ENCODE data around the gene CGNL1.

Gene CGNL1

DNA sequence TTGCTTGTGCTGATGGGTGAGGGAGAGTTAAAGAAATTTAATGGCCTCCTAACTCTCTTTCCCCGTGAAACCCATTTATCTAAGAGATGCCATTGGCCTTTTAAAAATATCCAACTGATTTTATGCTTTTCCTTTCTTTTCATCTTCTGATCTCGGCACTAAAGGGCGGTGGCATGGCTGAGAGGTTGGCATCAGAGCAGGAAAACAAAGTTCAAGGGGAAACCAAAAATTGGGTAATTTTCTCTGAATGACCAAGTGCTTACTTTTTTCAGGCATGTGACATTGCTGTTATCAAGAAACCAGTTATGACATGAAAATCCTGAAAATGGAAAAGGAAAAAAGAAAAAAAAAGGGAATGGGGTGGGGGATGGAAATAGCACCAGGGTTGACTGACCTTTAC lies 3.2 kb downstream of the CGNL1 start:
- Histone ChIP-seq H3K4me3 (ENCODE audit: low read depth, low read length) (no peak overlapping the region), H3K9me3 (ENCODE audit: control insufficient read depth, insufficient read depth, low read depth, low read length) (no peaks in the 10 kb centered on the region), H3K27ac (ENCODE audit: extremely low read depth, low read depth, low read length) (no peak overlapping the region), H3K36me3 (ENCODE audit: control insufficient read depth in 2 of 2, insufficient read depth in 1 of 2, low read length in 2 of 2) (no peaks in the 10 kb centered on the region), H3K4me1 (ENCODE audit: control insufficient read depth, insufficient read depth, low read length) (peaks cover 3% of the 10 kb centered on the region; the same call in 1 of the 2 replicates)
- ChIA-PET CTCF (no interaction called here), POLR2A (no interaction called here)
- TF ChIP-seq ZNF175 (tag by site-specific recombination; IDR thresholded peaks at IDR 0.05): no peak
- no peak for TF ChIP-seq ZNF239 (tag by site-specific recombination; IDR thresholded peaks at IDR 0.05)
- TF ChIP-seq YY2 (tag by site-specific recombination; IDR thresholded peaks at IDR 0.05): no peak
- TF ChIP-seq ZNF621 (tag by site-specific recombination; IDR thresholded peaks at IDR 0.05): no peak
- TF ChIP-seq FEZF1 (tag by site-specific recombination; IDR thresholded peaks at IDR 0.05): 0 out of 2 replicates have a peak, but pooled peaks have one; percentile 16
- no peak for TF ChIP-seq ZFP41 (tag by site-specific recombination; IDR thresholded peaks at IDR 0.05; ENCODE audit: borderline replicate concordance)

GRCh38 chr15:57380854-57381253 lies 4.5 kb downstream of the CGNL1 start:
- ChIA-PET CTCF (interaction anchor here (0.6 to 1.1 kb wide), 3 partner anchors 40 to 146 kb away, joined by 3 to 5 read pairs (median 4); no protein-coding TSS in a partner anchor), POLR2A (no interaction called here)
- TF ChIP-seq ZNF24 (tag by site-specific recombination; IDR thresholded peaks at IDR 0.05): no peak
- TF ChIP-seq ZNF114 (tag by site-specific recombination; IDR thresholded peaks at IDR 0.05): no peak
- TF ChIP-seq, protein P1, sequence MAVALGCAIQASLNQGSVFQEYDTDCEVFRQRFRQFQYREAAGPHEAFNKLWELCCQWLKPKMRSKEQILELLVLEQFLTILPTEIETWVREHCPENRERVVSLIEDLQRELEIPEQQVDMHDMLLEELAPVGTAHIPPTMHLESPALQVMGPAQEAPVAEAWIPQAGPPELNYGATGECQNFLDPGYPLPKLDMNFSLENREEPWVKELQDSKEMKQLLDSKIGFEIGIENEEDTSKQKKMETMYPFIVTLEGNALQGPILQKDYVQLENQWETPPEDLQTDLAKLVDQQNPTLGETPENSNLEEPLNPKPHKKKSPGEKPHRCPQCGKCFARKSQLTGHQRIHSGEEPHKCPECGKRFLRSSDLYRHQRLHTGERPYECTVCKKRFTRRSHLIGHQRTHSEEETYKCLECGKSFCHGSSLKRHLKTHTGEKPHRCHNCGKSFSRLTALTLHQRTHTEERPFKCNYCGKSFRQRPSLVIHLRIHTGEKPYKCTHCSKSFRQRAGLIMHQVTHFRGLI (tag by site-specific recombination; IDR thresholded peaks at IDR 0.05): no peak
- no peak for TF ChIP-seq ZNF580 (tag by site-specific recombination; IDR thresholded peaks at IDR 0.05)
- TF ChIP-seq ZNF140 (tag by site-specific recombination; IDR thresholded peaks at IDR 0.05): no peak
- TF ChIP-seq ZSCAN5A (tag by site-specific recombination; IDR thresholded peaks at IDR 0.05): no peak
- no peak for TF ChIP-seq ZNF558 (tag by site-specific recombination; IDR thresholded peaks at IDR 0.05)
- TF ChIP-seq, protein P2, sequence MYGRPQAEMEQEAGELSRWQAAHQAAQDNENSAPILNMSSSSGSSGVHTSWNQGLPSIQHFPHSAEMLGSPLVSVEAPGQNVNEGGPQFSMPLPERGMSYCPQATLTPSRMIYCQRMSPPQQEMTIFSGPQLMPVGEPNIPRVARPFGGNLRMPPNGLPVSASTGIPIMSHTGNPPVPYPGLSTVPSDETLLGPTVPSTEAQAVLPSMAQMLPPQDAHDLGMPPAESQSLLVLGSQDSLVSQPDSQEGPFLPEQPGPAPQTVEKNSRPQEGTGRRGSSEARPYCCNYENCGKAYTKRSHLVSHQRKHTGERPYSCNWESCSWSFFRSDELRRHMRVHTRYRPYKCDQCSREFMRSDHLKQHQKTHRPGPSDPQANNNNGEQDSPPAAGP (tag by site-specific recombination; IDR thresholded peaks at IDR 0.05): no peak
- TF ChIP-seq ZNF169 (tag by site-specific recombination; IDR thresholded peaks at IDR 0.05): no peak
- TF ChIP-seq YY1 (tag by site-specific recombination; IDR thresholded peaks at IDR 0.05): no peak
- no peak for TF ChIP-seq KLF7 (tag by site-specific recombination; IDR thresholded peaks at IDR 0.05; ENCODE audit: borderline replicate concordance)
- TF ChIP-seq ZBTB11 (tag by site-specific recombination; conservative IDR thresholded peaks at IDR 0.05; ENCODE audit: low read depth): no peak
- no peak for TF ChIP-seq ZNF514 (tag by site-specific recombination; IDR thresholded peaks at IDR 0.05)
- TF ChIP-seq ZNF785 (tag by site-specific recombination; IDR thresholded peaks at IDR 0.05): no peak
- no peak for TF ChIP-seq ZNF404 (tag by site-specific recombination; IDR thresholded peaks at IDR 0.05)
- no peak for TF ChIP-seq ZIC2 (tag by site-specific recombination; IDR thresholded peaks at IDR 0.05)
- TF ChIP-seq, protein P3, sequence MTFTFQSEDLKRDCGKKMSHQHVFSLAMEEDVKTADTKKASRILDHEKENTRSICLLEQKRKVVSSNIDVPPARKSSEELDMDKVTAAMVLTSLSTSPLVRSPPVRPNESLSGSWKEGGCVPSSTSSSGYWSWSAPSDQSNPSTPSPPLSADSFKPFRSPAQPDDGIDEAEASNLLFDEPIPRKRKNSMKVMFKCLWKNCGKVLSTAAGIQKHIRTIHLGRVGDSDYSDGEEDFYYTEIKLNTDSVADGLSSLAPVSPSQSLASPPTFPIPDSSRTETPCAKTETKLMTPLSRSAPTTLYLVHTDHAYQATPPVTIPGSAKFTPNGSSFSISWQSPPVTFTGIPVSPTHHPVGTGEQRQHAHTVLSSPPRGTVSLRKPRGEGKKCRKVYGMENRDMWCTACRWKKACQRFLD (tag by site-specific recombination; IDR thresholded peaks at IDR 0.05): no peak
- no peak for TF ChIP-seq ZNF629 (tag by site-specific recombination; IDR thresholded peaks at IDR 0.05)
- TF ChIP-seq ZNF280C (tag by site-specific recombination; IDR thresholded peaks at IDR 0.05): no peak
- no peaks in the 10 kb centered on the region for H3K36me3 ChIP-seq (ENCODE audit: control insufficient read depth in 2 of 2, insufficient read depth in 1 of 2, low read length in 2 of 2)
- H3K27ac ChIP-seq (ENCODE audit: extremely low read depth, low read depth, low read length): no peak overlapping the region
- H3K9me3 ChIP-seq (ENCODE audit: control insufficient read depth, insufficient read depth, low read depth, low read length): no peaks in the 10 kb centered on the region
- H3K4me3 ChIP-seq (ENCODE audit: low read depth, low read length): no peak overlapping the region
- peaks cover 3% of the 10 kb centered on the region; the same call in 1 of the 2 replicates for H3K4me1 ChIP-seq (ENCODE audit: control insufficient read depth, insufficient read depth, low read length)
